Gastroesophageal sphincter (tissue), 4 donors: ENCODE data around the gene C9orf85. TPM values are rescaled to one million over a fixed set of nuclear protein-coding genes. Genes with fewer than 3 reads are reported as not detected.

Source experiments
- ATAC-seq: fragments of 150-250 bp; one replicate; pipeline ENCODE4 v1.9.1; 2016; ENCODE audit warnings: mild to moderate bottlenecking, moderate library complexity
- H3K27ac ChIP-seq, 4 donors: fragments of 200-600 bp; sonication (generic) in 3 of 4; 1 replicate in 3 of 4; 2 replicates in 1 of 4; pipeline ENCODE4 v1.5.1; 2016 to 2019
- H3K27me3 ChIP-seq: fragments of 200-600 bp; sonication (generic); one replicate; pipeline ENCODE4 v1.5.1; 2019
- H3K36me3 ChIP-seq, 2 donors: fragments of 200-600 bp; sonication (generic); one replicate each; pipeline ENCODE4 v1.5.1; 2019; ENCODE audit warnings: control low read depth in 1 of 2
- H3K4me1 ChIP-seq, 3 donors: fragments of 200-600 bp; sonication (generic); 1 replicate in 2 of 3; 2 replicates in 1 of 3; pipeline ENCODE4 v1.5.1; 2016 to 2019; ENCODE audit warnings: control low read depth in 2 of 3
- H3K4me3 ChIP-seq, 2 donors: fragments of 200-600 bp; sonication (generic); one replicate each; pipeline ENCODE4 v1.5.1; 2019; ENCODE audit warnings: mild to moderate bottlenecking in 1 of 2, moderate library complexity in 1 of 2
- H3K9me3 ChIP-seq, 3 donors: fragments of 200-600 bp; sonication (generic); one replicate each; pipeline ENCODE4 v1.5.1; 2017 to 2019; ENCODE audit warnings: control low read depth in 2 of 3
- CTCF ChIP-seq, 4 experiments: fragments of 200-600 bp in 2 of 4; fragments of 450-650 bp in 2 of 4; sonication (generic) in 1 of 4; IDR thresholded peaks; one replicate each; pipeline ENCODE4 v1.5.1; 2017 to 2019; ENCODE audit warnings: antibody characterized with exemption in 4 of 4, mild to moderate bottlenecking in 2 of 4, moderate library complexity in 2 of 4
- EP300 ChIP-seq: sonication (generic); formaldehyde crosslinking; IDR thresholded peaks from one replicate; pipeline ENCODE4 v1.6.1; 2017; ENCODE audit warnings: antibody characterized with exemption, mild to moderate bottlenecking
- POLR2A ChIP-seq, 2 donors: fragments of 450-650 bp; IDR thresholded peaks; one replicate each; pipeline ENCODE4 v1.6.1; 2017; ENCODE audit warnings: antibody characterized with exemption in 2 of 2, mild to moderate bottlenecking in 2 of 2, moderate library complexity in 1 of 2
- POLR2AphosphoS5 ChIP-seq: sonication (generic); formaldehyde crosslinking; IDR thresholded peaks from one replicate; pipeline ENCODE4 v1.6.1; 2017; ENCODE audit warnings: antibody characterized with exemption
- WGBS, 2 donors: methylation state at CpG; one replicate each; pipeline ENCODE4 v1.1.5; 2018; ENCODE audit warnings: low coverage in 1 of 2; 5-methylcytosine and 5-hydroxymethylcytosine counted together
- total RNA-seq, 4 donors: library from RNA; depleted of rRNA; stranded (reverse); fragments of >200 nt; gene quantifications; one replicate each; pipeline ENCODE4 v1.1.0, GENCODE V29; 2016

C9orf85 gene
- total RNA-seq, 4 donors from 2014 or later = 9.8 to 14.6 (median 11.9) TPM

DNA sequence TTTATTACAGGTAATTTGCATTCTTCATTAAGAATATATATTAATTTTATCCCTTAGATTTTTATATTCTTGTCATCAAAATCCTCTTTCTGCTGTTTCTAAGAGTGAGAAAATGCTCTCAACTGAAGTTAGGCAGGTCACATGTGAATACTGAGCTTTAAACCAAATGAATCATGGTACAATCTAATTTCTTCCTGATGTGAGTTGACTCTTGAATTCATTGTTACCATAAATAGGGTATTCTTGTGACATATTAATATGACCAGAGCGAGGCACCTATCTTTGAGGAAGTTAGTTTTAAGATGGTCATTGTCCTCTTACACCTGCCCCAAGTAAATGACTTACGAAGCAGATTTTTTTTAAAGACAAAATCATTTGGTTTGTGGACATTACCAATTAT lies 17.4 kb downstream of the C9orf85 start:
- WGBS, 2 donors = 93 to 98% methylated on average over 2 of the region's 2 CpGs
- no peaks in the 10 kb centered on the region for H3K9me3 ChIP-seq
- no peak for ATAC-seq
- TF ChIP-seq EP300 (no peak), POLR2A (IDR thresholded peaks at IDR 0.05) (no peak), POLR2AphosphoS5 (no peak), CTCF (IDR thresholded peaks at IDR 0.05) (no peak)
- H3K27me3 ChIP-seq = no peaks in the 10 kb centered on the region
- H3K4me3 ChIP-seq = no peak overlapping the region
- no peak overlapping the region for H3K27ac ChIP-seq
- no peaks in the 10 kb centered on the region for H3K36me3 ChIP-seq
- peaks cover 0 to 10% (median 0%) of the 10 kb centered on the region in 3 donors for H3K4me1 ChIP-seq

DNA sequence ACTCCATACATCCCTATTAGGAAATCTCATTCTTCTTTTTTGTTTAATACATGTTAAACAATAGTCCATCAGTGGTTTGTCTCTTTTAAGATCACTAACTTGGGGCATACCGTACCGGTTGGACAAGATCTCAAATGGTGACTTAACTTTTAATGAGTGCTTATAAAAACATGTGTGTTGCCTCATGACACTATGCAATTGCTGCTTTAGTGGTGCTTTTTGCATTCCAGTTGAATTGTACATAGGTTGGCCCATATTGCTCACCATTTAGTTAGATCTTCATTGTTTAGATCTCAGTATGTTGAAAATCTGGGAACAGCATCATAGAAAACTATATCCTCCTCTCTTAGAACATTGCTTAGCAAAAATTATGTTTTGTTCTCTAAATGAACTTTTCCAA lies 17.8 kb downstream of the C9orf85 start:
- Histone ChIP-seq H3K27me3 (no peaks in the 10 kb centered on the region), H3K4me3 (no peak overlapping the region), H3K36me3 (no peaks in the 10 kb centered on the region), H3K27ac (no peak overlapping the region), H3K9me3 (no peaks in the 10 kb centered on the region), H3K4me1 (peaks cover 0 to 6% (median 0%) of the 10 kb centered on the region in 3 donors)
- WGBS, 2 donors = 83 to 100% methylated on average over 2 of the region's 2 CpGs
- ATAC-seq = no peak
- TF ChIP-seq POLR2AphosphoS5 (no peak), CTCF (IDR thresholded peaks at IDR 0.05) (no peak), POLR2A (IDR thresholded peaks at IDR 0.05) (no peak), EP300 (no peak)

DNA sequence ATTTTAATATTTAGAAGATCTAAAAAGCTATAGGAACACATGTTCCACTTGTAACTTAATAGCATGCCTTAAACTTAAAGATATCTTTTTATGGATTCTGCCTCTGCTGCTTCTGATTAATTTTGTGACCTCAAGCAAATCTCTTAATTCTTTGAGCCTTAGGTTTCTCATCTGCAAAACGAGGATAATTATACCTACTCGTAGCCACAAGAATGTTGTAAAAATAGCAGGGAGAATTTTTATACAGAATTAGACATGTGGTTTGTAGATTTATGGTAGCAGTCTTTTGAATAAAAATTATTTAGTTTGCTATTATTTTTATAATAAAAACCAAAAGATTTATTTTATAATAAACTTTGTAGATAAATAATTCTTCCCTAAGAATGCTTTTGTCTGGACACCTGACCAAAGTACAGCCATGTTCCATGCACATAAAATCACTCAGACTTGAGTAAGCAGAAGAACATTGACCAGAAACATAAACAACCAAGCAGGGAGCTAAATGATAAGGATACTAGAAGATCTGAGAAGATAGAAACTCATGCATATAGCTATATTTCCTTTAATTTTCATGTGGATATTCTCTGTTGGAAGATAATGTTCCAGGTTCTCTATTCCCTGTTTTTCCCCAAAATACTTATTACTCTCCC lies 18.5 kb downstream of the C9orf85 start:
- no peak overlapping the region for H3K4me3 ChIP-seq
- H3K27me3 ChIP-seq = no peaks in the 10 kb centered on the region
- H3K36me3 ChIP-seq = no peaks in the 10 kb centered on the region
- WGBS, 2 donors = 70 to 71% methylated on average over 2 of the region's 2 CpGs
- ATAC-seq = no peak
- TF ChIP-seq POLR2AphosphoS5 (no peak), CTCF (IDR thresholded peaks at IDR 0.05) (no peak), EP300 (no peak), POLR2A (IDR thresholded peaks at IDR 0.05) (no peak)
- no peaks in the 10 kb centered on the region for H3K9me3 ChIP-seq
- H3K4me1 ChIP-seq = no peaks in the 10 kb centered on the region
- no peak overlapping the region for H3K27ac ChIP-seq

DNA sequence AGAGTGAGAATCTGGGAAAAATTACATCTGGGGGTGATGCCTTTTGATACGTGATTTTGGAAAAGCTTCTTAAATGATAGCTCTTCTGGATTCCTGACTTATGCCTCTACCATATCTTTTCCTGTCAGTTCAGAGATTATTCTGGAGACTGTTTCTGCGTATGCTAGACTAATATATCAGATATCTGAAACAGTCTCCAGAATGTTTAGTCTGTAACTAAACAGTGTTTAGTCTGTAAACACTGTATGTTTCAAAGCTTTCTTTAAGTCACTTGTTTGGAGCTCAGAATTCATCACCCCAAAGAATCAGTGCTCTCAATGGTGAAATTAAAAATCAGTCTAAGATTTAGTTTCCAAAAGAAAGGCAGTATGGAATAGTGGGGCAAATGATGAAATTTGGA lies 19.7 kb downstream of the C9orf85 start:
- Histone ChIP-seq H3K36me3 (no peaks in the 10 kb centered on the region), H3K4me1 (no peaks in the 10 kb centered on the region), H3K9me3 (no peaks in the 10 kb centered on the region), H3K27me3 (no peaks in the 10 kb centered on the region), H3K27ac (no peak overlapping the region), H3K4me3 (no peak overlapping the region)
- 71 to 80% methylated on average over 2 of the region's 2 CpGs for WGBS, 2 donors
- TF ChIP-seq EP300 (no peak), POLR2AphosphoS5 (no peak), POLR2A (IDR thresholded peaks at IDR 0.05) (no peak), CTCF (IDR thresholded peaks at IDR 0.05) (no peak)
- ATAC-seq = no peak

DNA sequence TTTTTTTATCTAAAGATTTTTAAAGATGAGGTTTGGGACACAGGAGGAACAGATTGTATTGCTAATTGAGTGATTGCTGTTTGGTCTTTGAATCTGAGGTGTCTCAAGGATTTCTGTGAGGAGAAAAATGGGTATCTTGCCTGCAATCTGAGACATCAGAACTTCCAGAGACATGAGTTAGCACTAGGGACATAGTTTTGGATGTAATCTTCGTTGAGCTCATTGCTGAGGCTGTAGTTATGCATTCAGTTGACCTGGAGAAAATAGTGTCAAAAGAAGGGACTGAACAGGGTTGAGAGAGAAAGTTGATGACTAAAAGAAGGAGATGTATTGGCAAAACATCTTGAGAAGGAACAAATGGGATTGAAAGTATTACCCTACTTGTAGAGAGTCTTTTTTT lies 24.6 kb downstream of the C9orf85 start:
- 43 to 44% methylated on average over 1 of the region's 1 CpG for WGBS, 2 donors
- no peak for ATAC-seq
- H3K27ac ChIP-seq = no peak overlapping the region
- peaks cover 0 to 7% (median 0%) of the 10 kb centered on the region in 3 donors for H3K4me1 ChIP-seq
- H3K4me3 ChIP-seq = no peak overlapping the region
- TF ChIP-seq POLR2AphosphoS5 (no peak), EP300 (no peak), POLR2A (IDR thresholded peaks at IDR 0.05) (no peak), CTCF (IDR thresholded peaks at IDR 0.05) (no peak)
- H3K36me3 ChIP-seq = no peaks in the 10 kb centered on the region
- H3K9me3 ChIP-seq = no peaks in the 10 kb centered on the region
- no peaks in the 10 kb centered on the region for H3K27me3 ChIP-seq
